Endothelial cell (in vitro differentiated cells): ENCODE results near the gene MYO7A. TPM values are rescaled to one million over a fixed set of nuclear protein-coding genes. Genes with fewer than 3 reads are reported as not detected.

Experiments used
- DNase-seq: peaks from one replicate; pipeline ENCODE4 v3.0.0; 2021; ENCODE audit warnings: low spot score
- H3K27ac Mint-ChIP-seq: one replicate; pipeline ENCODE4 v1.8.0; 2021; ENCODE audit warnings: mixed read lengths, inconsistent platforms; ENCODE audit not compliant: unreplicated experiment
- H3K27me3 Mint-ChIP-seq: one replicate; pipeline ENCODE4 v1.8.0; 2021; ENCODE audit warnings: mild to moderate bottlenecking, moderate library complexity, mixed read lengths, inconsistent platforms; ENCODE audit not compliant: unreplicated experiment
- H3K36me3 Mint-ChIP-seq: one replicate; pipeline ENCODE4 v1.8.0; 2021; ENCODE audit warnings: mild to moderate bottlenecking, low read depth, mixed read lengths, inconsistent platforms; ENCODE audit not compliant: unreplicated experiment
- H3K4me1 Mint-ChIP-seq: one replicate; pipeline ENCODE4 v1.8.0; 2021; ENCODE audit warnings: mild to moderate bottlenecking, mixed read lengths, inconsistent platforms; ENCODE audit not compliant: unreplicated experiment
- H3K4me3 Mint-ChIP-seq: one replicate; pipeline ENCODE4 v1.8.0; 2021; ENCODE audit warnings: mild to moderate bottlenecking, mixed read lengths, inconsistent platforms; ENCODE audit not compliant: unreplicated experiment
- H3K9me3 Mint-ChIP-seq: one replicate; pipeline ENCODE4 v1.8.0; 2021; ENCODE audit warnings: mixed read lengths, inconsistent platforms; ENCODE audit not compliant: unreplicated experiment
- CTCF ChIP-seq: fragments of 200-600 bp; sonication (generic); IDR thresholded peaks from one replicate; pipeline ENCODE4 v1.5.0; 2021; ENCODE audit warnings: antibody characterized with exemption; ENCODE audit not compliant: unreplicated experiment
- total RNA-seq: library from RNA; stranded (reverse); fragmentation: NEBNext Ultra II Directional; extraction: Animal tissue kit (Norgen Biotek cat#: 25700); gene quantifications from one replicate; pipeline ENCODE4 v1.2.1, GENCODE V29; 2021; ENCODE audit not compliant: unreplicated experiment

Gene MYO7A
- total RNA-seq, 1 donor from 2014 or later = 18.3 TPM

GRCh38 chr11:77124041-77124440 lies 4.0 kb upstream of the MYO7A start:
- no peak overlapping the region for H3K4me3 Mint-ChIP-seq
- TF ChIP-seq CTCF = no peak
- peaks cover 8% of the 10 kb centered on the region for H3K4me1 Mint-ChIP-seq
- peaks cover 6% of the 10 kb centered on the region for H3K27me3 Mint-ChIP-seq
- H3K36me3 Mint-ChIP-seq = peaks cover 16% of the 10 kb centered on the region
- no peaks in the 10 kb centered on the region for H3K9me3 Mint-ChIP-seq
- peak overlapping the region; percentile 4 for H3K27ac Mint-ChIP-seq
- DNase-seq = no peak

GRCh38 chr11:77124488-77124887 lies 3.6 kb upstream of the MYO7A start:
- TF ChIP-seq CTCF = no peak
- DNase-seq = no peak
- Mint-ChIP-seq H3K4me3 (no peak overlapping the region), H3K27ac (peak overlapping the region; percentile 4), H3K27me3 (peaks cover 6% of the 10 kb centered on the region), H3K4me1 (peaks cover 9% of the 10 kb centered on the region), H3K36me3 (peaks cover 16% of the 10 kb centered on the region), H3K9me3 (no peaks in the 10 kb centered on the region)

- DNase-seq = no peak
- H3K9me3 Mint-ChIP-seq = no peaks in the 10 kb centered on the region
- TF ChIP-seq CTCF = no peak
- H3K27me3 Mint-ChIP-seq = peaks cover 6% of the 10 kb centered on the region
- H3K4me1 Mint-ChIP-seq = peaks cover 11% of the 10 kb centered on the region
- no peak overlapping the region for H3K27ac Mint-ChIP-seq
- peaks cover 15% of the 10 kb centered on the region for H3K36me3 Mint-ChIP-seq
- no peak overlapping the region for H3K4me3 Mint-ChIP-seq
Measured at GRCh38 chr11:77125191-77125590, 2.9 kb upstream of the MYO7A start.

GRCh38 chr11:77125695-77126094 lies 2.4 kb upstream of the MYO7A start:
- peaks cover 6% of the 10 kb centered on the region for H3K27me3 Mint-ChIP-seq
- DNase-seq = no peak
- H3K27ac Mint-ChIP-seq = no peak overlapping the region
- peaks cover 12% of the 10 kb centered on the region for H3K36me3 Mint-ChIP-seq
- no peaks in the 10 kb centered on the region for H3K9me3 Mint-ChIP-seq
- H3K4me3 Mint-ChIP-seq = no peak overlapping the region
- peaks cover 11% of the 10 kb centered on the region for H3K4me1 Mint-ChIP-seq
- TF ChIP-seq CTCF = no peak

- peak overlapping the region; percentile 52 for H3K27ac Mint-ChIP-seq
- DNase-seq = no peak
Measured at GRCh38 chr11:77126156-77126775, 1.8 kb upstream of the MYO7A start.

More at GRCh38 chr11:77126156-77126775, 1.8 kb upstream of the MYO7A start:
- Mint-ChIP-seq H3K9me3 (no peaks in the 10 kb centered on the region), H3K36me3 (peaks cover 7% of the 10 kb centered on the region), H3K4me1 (peaks cover 11% of the 10 kb centered on the region), H3K4me3 (peak overlapping the region; percentile 31), H3K27me3 (peaks cover 6% of the 10 kb centered on the region)
- no peak for TF ChIP-seq CTCF
